HG03108 (cell line): Measurements from ENCODE around the gene TFCP2L1.

ENCODE experiments used
- ATAC-seq: cut with Tn5 transposase; IDR thresholded peaks from one replicate; pipeline ENCODE4 v1.9.1; 2021; ENCODE audit warnings: moderate library complexity; ENCODE audit not compliant: unreplicated experiment

Gene TFCP2L1

DNA sequence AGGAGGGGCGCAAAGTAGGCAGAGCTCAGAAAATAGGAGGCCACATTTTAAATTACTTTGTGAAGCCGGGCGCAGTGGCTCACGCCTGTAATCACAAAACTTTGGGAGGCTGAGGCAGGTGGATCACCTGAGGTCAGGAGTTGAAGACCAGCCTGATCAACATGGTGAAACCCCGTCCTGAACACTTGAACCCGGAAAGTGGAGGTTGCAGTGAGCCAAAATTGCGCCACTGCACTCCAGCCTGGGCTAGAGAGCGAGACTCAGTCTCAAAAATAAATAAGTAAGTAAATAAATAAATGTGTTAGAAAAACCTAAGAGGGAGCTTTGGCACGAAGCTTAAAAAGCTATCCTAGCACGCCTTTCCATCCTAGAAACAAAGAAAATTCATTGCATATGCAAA is 105.5 kb downstream of the TFCP2L1 start:
- ATAC-seq = no peak

DNA sequence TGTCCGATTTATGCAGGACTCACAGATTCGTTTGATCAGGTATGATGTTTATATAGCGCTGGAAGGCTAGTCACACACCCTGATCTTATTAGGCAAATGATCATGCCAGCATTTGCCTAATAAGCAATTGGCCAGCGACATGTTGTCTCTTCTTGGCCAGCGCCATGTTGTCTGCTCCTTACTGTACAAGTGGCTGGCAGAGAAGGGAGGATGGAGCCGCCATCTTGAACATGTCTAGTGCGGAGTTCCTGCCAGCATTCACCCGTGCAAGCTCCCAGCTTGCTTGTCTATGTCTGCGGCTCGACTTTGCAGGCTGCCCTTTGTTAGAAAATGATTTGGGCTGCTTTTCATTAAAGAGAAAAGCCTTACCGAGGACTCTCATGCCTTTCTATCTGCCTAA is 106.3 kb downstream of the TFCP2L1 start:
- no peak for ATAC-seq

- ATAC-seq = no peak
Measured at GRCh38 chr2:121177896-121178295, 107.1 kb downstream of the TFCP2L1 start.

DNA sequence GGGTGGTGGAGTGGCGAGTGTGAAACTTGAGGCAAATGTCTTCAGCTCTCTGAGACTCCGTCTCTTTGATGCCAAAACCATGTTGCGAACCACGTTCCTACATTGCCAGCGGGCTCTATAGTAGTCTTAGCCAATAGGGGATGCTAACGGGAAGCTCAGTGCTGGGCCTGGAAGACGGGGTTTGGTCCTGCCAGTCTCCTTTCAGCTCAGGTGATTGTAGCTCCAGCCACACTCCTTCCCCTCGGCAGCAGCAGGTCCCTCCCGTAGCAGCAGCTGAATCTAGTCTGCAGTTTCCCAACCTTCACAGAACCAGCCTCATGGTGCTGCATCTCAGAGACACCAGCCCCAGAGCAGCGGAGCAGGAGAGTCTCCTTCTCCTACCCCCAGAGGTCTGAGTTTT is 109.7 kb downstream of the TFCP2L1 start:
- ATAC-seq = no peak

GRCh38 chr2:121173806-121174205 is 111.2 kb downstream of the TFCP2L1 start:
- no peak for ATAC-seq

DNA sequence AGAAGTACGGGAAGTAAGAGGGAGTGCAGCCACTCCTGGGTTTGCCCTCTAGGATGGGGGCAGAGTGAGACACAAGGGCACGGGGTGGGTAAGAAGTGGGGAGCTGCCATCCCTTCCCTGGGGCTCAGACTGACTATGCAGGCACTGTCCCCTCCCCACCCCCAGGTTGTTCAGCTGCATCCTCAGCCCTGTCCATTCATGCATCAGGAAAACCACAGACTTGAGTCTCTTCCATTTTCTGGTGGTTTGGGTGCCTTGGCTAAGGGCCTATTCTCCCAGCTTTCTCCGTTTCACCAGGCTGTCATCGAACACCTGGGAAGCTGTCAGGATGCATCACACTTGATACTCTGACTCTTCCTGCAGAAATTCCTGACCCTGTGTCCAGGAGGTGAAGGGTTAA is 111.9 kb downstream of the TFCP2L1 start:
- no peak for ATAC-seq

DNA sequence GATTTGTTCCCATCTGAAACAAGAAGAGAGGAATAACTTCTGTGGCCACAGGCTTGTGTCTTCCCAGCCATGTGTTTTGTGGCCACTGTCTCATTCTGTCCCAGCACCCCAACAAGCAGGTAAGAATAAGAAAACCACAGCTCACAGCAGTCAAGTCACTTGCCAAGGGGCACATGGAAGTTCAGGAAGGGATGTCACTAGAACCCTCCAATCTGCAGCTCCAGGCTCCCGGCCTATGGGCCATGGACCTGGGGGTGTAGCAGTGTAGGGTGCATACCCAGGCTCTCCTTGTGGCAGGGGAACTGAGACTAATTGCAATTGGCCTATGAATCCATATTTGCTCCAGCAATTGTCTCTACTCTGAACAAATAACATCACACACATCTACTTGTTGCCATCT is 112.5 kb downstream of the TFCP2L1 start:
- ATAC-seq = no peak

DNA sequence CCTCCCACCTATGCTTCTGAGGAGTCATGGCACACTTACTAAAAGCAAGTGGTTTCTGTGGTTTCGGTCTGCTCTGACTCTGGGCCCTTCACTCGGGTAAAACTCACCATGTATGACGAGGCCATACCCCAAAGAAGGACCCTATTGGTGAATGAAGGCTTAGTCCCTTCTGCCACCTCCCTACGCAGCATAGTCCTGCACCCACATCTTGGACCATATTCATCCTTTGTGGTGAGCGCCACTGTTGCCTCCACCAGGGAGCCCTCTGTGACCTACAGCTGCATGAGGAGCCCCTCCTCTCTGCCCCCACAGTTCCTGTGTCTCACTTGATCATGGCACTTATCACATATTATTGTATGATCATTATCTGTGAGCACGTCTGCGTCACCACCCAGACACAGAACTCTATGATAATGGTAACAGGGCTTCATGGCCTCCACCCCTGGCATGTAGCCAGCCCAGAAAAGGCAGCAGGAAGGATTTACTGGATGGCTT is 113.3 kb downstream of the TFCP2L1 start:
- ATAC-seq = no peak

GRCh38 chr2:121170577-121170976 is 114.4 kb downstream of the TFCP2L1 start:
- ATAC-seq = no peak

- no peak for ATAC-seq
Measured at GRCh38 chr2:121167411-121167810, 117.6 kb downstream of the TFCP2L1 start.
